ENCODE results near the gene RIN3. TPM values are rescaled to one million over a fixed set of nuclear protein-coding genes. Genes with fewer than 3 reads are reported as not detected.

Gene RIN3
- total RNA-seq, 4 donors from 2014 or later: 15.4 to 53.6 (median 39.7) TPM

DNA sequence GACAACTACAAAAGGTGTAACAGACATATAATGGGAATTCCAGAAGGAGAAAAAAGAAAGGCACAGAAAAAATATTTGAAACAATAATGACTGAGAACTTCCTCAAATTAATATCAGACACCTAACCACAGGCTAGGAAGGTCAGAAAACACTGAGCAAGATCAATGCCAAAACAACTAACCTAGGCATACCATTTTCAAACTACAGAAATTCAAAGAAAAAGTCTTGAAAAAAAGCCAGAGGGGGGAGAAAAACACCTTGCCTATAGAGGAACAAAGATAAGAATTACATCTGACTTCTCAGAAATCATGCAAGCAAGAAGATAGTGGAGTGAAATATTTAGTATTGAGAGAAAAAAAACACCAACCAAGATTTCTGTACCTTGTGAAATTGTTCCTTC, 77.8 kb downstream of the RIN3 start:
- Histone ChIP-seq H3K4me3 (no peak overlapping the region), H3K4me1 (peaks cover 0 to 14% (median 0%) of the 10 kb centered on the region in 4 donors), H3K27ac (no peak overlapping the region), H3K9me3 (no peaks in the 10 kb centered on the region), H3K27me3 (no peaks in the 10 kb centered on the region), H3K36me3 (no peaks in the 10 kb centered on the region)
- TF ChIP-seq POLR2A (IDR thresholded peaks at IDR 0.05) (no peak), CTCF (IDR thresholded peaks at IDR 0.05) (no peak)
- DNase-seq: no peak

DNA sequence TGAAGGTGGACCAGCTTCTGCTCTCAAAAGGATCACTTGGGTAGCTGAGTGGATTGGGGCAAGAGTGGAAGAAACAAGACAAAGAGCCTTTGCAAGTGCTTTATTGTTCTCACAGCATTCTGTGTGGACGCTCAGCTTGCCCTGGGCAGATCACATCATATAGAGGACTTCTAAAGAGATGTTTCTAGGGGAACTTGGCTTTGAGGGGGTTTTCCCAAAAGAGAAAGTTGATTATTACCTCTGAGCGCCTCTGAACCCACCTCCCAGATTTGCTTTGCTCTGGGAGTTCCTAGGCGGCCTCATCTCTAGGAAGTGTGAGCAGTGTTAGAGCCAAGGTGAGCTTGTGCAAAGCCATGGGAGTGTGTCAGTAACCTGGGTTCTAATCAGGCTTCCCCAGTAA, 81.7 kb downstream of the RIN3 start:
- no peaks in the 10 kb centered on the region for H3K4me1 ChIP-seq
- no peak overlapping the region for H3K4me3 ChIP-seq
- no peaks in the 10 kb centered on the region for H3K27me3 ChIP-seq
- no peaks in the 10 kb centered on the region for H3K36me3 ChIP-seq
- no peak overlapping the region for H3K27ac ChIP-seq
- no peak for TF ChIP-seq CTCF (IDR thresholded peaks at IDR 0.05)
- TF ChIP-seq POLR2A (IDR thresholded peaks at IDR 0.05): no peak
- DNase-seq: no peak
- H3K9me3 ChIP-seq: no peaks in the 10 kb centered on the region

DNA sequence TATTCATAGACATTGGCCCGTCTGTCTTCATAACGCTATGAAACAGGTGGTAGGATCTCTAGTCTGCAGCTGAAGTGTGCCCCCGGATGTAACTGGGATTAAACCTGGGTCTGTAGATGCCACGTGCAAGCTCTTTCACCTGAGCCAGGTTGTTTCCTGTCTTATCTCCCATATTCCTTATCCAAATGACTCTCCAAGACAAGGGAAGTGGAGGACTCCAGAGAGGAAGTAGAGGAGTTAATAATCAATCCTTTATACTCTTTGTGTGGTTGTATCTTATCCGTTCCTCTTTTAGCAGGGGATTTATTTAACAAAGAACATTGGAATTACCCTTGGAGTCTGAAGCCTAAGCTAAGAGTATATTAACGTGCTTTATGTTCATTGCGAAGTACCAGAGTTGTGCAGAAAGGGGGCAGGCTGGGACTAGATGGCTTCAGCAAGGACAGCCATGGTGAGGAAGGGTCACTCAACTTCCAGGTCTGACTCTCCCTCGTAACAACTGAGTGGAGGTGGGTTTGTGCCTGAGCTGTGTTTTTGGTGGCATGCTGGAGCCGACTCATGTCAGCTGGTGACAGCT, 82.8 kb downstream of the RIN3 start:
- Histone ChIP-seq H3K36me3 (no peaks in the 10 kb centered on the region), H3K27me3 (no peaks in the 10 kb centered on the region), H3K4me3 (no peak overlapping the region), H3K9me3 (no peaks in the 10 kb centered on the region), H3K27ac (no peak overlapping the region), H3K4me1 (no peaks in the 10 kb centered on the region)
- DNase-seq: no peak
- TF ChIP-seq CTCF (IDR thresholded peaks at IDR 0.05): peak in 2 of 6 experiments; percentile 20 to 23
- no peak for TF ChIP-seq POLR2A (IDR thresholded peaks at IDR 0.05)

- Histone ChIP-seq H3K4me1 (peaks cover 0 to 5% (median 0%) of the 10 kb centered on the region in 4 donors), H3K36me3 (no peaks in the 10 kb centered on the region), H3K27ac (no peak overlapping the region), H3K9me3 (no peaks in the 10 kb centered on the region), H3K27me3 (no peaks in the 10 kb centered on the region), H3K4me3 (no peak overlapping the region)
- DNase-seq: no peak
- TF ChIP-seq CTCF (IDR thresholded peaks at IDR 0.05) (no peak), POLR2A (IDR thresholded peaks at IDR 0.05) (no peak)
Observed at GRCh38 chr14:92597906-92598905, 84.6 kb downstream of the RIN3 start.

- no peak for TF ChIP-seq CTCF (IDR thresholded peaks at IDR 0.05)
- no peak for TF ChIP-seq POLR2A (IDR thresholded peaks at IDR 0.05)
- no peaks in the 10 kb centered on the region for H3K27me3 ChIP-seq
- H3K36me3 ChIP-seq: no peaks in the 10 kb centered on the region
- no peaks in the 10 kb centered on the region for H3K9me3 ChIP-seq
- peaks cover 0 to 7% (median 0%) of the 10 kb centered on the region in 4 donors for H3K4me1 ChIP-seq
- H3K4me3 ChIP-seq: no peak overlapping the region
- no peak for DNase-seq
- peak overlapping the region in 1 of 4 donors; percentile 76 for H3K27ac ChIP-seq
Observed at GRCh38 chr14:92599811-92600210, 86.2 kb downstream of the RIN3 start.

Measured in Peyer's patch (tissue), 4 donors.